HG02588 (cell line): ENCODE results near the gene ZYG11B.
"Not testable (repeated sequence)": the region's sequence is repeated elsewhere in the genome, so short reads cannot be mapped to it uniquely, and the experiment has no call there.

Experiments
- ATAC-seq: cut with Tn5 transposase; IDR thresholded peaks from one replicate; pipeline ENCODE4 v1.9.1; 2021; ENCODE audit warnings: mild to moderate bottlenecking, moderate library complexity; ENCODE audit not compliant: unreplicated experiment

ZYG11B gene

GRCh38 chr1:52706941-52707926 lies 19.0 kb upstream of the ZYG11B start:
- no peak for ATAC-seq

GRCh38 chr1:52707927-52708655 lies 18.2 kb upstream of the ZYG11B start:
- ATAC-seq = no peak

- ATAC-seq = no peak
Measured at GRCh38 chr1:52709016-52709415, 17.2 kb upstream of the ZYG11B start.

DNA sequence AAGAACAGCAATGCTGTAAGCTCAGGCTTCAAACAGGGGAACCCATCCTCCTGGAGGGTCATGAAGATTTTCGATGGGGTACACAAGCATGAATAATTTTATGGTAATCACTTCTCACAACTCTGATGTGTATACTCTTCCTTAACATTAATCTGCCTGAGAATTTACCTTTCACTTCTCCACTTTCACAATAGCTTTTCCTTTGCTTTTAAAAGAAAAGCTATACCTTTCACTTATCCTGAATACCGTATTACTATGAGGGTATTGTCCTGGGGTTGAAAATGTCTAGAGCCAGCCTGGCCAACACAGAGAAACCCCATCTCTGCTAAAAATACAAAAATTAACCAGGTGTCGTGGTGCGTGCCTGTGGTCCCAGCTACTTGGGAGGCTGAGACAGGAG lies 12.7 kb upstream of the ZYG11B start:
- no peak for ATAC-seq

DNA sequence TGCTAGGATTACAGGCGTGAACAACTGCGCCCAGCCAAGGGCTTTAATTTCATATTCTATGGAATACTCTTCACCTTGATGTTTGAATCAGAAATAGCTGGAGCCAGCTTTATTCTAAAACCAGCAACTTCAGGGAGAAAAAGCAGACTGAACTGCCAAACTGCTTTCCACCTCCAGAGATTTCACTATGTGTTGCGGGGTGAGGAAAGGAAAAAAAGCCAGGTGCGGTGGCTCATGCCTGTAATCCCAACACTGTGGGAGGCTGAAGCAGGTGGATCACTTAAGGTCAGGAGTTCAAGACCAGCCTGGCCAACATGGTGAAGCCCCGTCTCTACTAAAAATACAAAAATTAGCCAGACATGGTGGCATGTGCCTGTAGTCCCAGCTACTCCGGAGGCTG lies 11.0 kb upstream of the ZYG11B start:
- ATAC-seq = not testable (repeated sequence)

DNA sequence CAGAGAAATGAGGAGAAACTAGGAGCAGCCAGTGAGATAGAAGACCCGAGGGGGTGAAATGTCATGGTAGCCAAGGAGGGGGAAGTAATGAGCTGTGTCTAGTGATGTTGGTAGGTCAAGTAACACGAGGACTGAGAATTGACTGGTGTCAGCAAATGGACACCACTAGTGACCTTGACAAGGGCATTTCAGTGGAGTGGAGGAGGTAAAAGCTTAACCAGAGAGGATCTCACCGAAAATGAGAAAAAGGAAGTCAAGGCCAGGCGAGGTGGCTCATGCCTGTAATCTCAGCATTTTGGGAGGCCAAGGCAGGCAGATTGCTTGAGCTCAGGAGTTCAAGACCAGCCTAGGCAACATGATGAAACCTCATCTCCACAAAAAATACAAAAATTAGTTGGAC lies 3.0 kb upstream of the ZYG11B start:
- no peak for ATAC-seq

GRCh38 chr1:52725903-52726264 lies 369 bp upstream of the ZYG11B start:
- ATAC-seq = no peak

DNA sequence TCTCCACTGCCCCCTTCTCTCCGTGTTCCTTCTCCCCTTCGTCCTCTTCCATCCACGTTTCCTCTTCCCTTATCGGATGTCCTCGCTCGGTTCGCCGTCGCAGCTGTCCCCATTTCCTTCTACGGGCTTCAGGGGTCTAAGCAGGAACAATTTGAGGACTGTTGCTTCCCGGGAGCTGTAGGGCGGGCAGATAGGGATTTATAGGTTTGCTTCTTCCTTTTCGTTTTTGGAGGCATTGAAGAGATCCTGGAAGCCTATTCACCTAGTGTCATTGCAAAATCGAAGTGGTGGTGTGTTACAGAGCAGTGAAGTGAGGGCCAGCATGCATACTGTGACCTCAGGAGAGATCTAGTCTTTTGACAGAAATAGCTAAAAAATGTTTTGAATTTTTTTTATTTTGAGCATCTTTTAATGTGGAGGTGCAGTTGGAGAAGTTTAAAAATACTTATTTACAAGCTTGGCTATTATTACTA lies 897 bp downstream of the ZYG11B start:
- no peak for ATAC-seq

DNA sequence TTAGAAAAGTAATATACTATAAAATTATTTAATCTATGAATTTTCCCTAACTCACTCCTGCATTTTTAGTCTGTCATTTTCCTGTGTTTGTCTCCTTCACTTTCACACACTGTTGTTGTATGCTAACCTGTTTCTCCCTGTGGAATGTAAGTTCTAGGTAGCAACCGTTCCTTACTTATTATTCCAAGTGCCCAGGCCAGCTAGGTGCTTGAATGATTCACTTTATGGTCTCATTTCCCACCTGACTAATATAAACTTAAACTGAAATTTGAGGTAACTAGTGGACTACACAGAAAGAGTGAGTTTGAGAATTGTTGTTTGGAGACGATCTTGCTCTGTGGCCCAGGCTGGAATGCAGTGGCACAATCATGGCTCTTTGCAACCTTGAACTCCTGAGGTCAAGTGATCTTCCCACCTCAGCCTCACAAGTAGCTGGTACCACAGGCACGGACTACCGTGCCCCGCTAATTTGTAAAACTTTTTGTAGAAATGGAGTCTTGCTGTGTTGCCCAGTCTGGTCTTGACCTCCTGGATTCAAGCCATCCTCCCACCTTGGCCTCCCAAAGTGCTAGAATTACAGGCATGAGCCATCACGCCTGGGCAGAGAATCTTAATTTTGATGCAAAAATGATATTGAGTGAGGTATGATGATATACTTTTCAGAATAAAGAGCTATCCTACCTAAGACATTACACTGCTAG lies 1.9 kb downstream of the ZYG11B start:
- no peak for ATAC-seq

- ATAC-seq = no peak
Measured at GRCh38 chr1:52733368-52733767, 7.1 kb downstream of the ZYG11B start.

DNA sequence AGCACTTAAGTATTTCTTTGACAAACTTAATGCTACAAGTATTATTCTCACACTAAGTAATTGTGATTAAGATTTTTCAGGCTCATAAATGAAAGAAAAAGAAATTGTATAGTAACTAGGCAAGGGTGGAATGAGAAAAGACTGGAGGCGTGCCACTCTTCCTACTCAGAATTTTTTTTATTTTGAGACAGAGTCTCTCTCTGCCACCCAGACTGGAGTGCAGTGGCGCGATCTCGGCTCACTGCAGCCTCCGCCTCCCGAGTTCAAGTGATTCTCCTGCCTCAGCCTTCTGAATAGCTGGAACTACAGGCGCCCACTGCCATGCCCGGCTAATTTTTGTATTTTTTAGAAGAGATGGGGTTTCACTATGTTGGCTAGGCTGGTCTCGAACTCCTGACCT lies 9.1 kb downstream of the ZYG11B start:
- not testable (repeated sequence) for ATAC-seq

DNA sequence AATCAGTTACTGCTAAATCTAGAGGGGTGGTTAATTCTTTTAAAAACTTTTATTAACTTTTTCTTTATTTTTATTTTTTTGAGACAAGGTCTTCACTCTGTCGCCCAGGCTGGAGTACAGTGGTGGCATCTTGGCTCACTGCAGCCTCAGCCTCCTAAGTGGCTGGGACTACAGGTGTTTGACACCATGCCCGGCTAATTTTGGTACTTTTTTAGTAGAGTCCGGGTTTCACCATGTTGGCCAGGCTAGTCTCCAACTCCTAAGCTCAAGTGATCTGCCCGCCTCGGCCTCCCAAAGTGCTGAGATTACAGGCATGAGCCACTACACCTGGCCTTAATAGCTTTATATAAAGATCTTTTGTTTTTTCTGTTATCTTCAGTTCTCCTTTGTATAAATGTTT lies 11.9 kb downstream of the ZYG11B start:
- no peak for ATAC-seq

- no peak for ATAC-seq
Measured at GRCh38 chr1:52738893-52739292, 12.6 kb downstream of the ZYG11B start.

DNA sequence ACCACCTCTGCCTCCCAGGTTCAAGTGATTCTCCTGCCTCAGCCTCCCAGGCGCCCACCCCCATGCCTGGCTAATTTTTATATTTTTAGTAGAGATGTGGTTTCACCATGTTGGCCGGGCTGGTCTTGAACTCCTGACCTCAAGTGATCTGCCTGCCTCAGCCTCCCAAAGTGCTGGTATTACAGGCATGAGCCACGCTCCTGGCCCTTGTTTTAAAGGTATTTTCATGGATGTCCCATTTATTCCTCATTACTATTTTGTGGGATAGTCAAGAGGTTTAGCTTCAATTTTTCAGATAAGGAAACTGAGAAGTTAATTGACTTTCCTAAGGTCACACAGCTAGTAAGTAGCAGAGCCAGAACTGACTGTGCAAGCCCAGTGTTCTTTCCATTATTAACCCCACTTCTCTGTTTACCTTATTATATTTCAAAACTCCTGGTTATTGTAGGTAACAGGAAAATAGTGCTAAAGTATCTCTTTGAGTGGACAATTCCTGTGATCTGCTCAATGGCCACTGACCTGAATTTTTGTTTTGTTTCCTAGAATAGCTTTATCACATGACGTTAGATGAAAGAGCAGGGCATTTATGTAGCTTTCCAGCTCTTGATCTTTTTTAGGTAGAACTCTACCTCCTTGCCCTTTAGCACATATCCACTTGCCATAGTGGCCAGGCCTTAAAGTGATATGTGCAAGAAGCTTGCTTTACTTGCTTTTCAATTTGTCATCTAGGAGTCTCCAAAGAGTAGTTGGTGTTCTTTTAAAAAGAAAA lies 13.6 kb downstream of the ZYG11B start:
- ATAC-seq = no peak

DNA sequence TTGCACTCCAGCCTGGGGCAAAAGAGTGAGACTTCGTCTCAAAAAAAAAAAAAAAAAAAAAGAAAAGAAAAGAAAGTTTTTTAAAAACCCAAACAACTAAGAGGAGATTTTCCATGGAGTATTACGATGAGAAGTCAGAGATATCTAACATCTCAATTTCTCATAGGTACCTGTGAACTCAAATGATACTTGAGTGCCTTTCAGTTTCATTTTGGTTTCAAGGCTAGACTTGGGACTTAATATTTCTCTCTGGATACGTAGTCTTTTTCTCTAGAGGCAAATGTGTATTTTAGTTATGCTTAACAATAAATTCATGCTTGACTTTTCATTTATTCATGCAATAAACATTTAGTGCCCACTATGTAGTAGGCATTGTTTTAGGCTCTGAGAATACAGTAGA lies 15.0 kb downstream of the ZYG11B start:
- no peak for ATAC-seq

DNA sequence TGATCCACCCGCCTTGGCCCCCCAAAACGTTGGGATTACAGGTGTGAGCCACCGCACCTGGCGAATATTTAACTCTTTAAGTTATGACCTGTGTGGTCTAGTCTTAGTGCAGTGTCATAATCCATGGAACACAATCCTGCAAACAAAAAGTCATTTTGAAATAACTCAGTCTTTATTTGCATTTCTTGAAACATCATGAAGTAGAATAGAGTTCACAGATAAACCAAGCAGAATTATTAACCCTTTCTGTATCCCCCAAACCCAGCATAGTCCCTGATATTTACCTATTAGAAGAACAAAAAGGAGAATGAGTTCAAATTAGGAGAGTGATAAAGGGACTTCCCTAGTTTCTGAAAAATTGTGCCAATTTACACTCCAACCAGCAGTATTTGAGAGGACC lies 19.9 kb downstream of the ZYG11B start:
- no peak for ATAC-seq

GRCh38 chr1:52747450-52747849 lies 21.2 kb downstream of the ZYG11B start:
- ATAC-seq = no peak

DNA sequence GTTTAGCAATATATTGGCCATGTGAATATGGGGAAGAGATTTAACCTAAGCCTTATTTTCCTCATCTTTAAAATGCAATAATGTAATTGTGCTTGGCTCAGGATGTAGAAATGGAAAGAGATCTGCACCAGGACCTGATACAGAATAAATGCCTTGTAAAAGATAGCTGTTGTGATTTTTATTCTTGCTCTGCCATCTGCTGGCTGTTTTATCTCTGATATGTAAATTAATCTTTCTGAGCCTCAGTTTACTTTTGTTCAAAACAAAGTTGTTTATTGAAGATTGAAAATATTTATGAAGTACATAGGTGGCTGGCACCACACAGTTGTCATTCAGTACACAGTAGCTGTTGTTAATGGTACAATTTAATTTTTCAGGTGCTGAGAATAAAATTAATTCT lies 21.9 kb downstream of the ZYG11B start:
- no peak for ATAC-seq

DNA sequence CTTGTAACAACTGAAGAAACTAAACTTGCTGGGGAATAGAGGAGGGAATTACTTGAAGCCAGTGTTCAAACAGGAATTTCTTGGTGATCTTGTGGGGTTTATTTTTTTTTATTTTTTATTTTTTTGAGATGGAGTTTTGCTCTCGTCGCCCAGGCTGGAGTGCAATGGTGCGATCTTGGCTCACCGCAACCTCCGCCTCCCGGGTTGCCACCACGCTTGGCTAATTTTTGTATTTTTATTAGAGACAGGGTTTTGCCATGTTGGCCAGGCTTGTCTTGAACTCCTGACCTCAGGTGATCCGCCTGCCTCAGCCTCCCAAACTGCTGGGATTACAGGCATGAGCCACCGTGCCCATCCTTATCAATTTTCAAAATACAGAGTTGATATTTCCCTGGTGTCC lies 23.2 kb downstream of the ZYG11B start:
- ATAC-seq = not testable (repeated sequence)

DNA sequence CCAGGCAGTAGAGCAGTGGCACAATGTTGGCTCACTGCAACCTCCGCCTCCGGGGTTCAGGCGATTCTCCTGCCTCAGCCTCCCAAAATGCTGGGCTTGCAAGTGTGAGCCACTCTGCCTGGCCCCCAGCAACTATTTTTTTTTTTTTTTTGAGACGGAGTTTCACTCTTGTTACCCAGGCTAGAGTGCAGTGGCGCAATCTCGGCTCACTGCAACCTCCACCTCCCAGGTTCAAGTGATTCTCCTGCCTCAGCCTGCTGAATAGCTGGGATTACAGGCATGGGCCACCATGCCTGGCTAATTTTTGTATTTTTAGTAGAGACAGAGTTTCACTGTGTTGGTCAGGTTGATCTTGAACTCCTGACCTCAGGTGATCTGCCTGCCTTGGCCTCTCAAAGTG lies 23.9 kb downstream of the ZYG11B start:
- ATAC-seq = not testable (repeated sequence)
